Mononuclear cell (primary cell): ENCODE measurements around the gene SAPCD2. TPM values are rescaled to one million over a fixed set of nuclear protein-coding genes. Genes with fewer than 3 reads are reported as not detected.

Source experiments
- H3K27me3 ChIP-seq: 2 replicates; pipeline ENCODE4 v1.6.0; 2011; ENCODE audit warnings: low read length, control low read depth; ENCODE audit not compliant: insufficient read depth
- H3K4me1 ChIP-seq: 2 replicates; pipeline ENCODE4 v1.5.1; 2011; ENCODE audit warnings: mild to moderate bottlenecking, low read length, control low read depth; ENCODE audit not compliant: insufficient read depth
- H3K4me3 ChIP-seq: 2 replicates; pipeline ENCODE4 v1.5.1; 2011; ENCODE audit warnings: mild to moderate bottlenecking, low read length, moderate library complexity
- H3K9me3 ChIP-seq: 2 replicates; pipeline ENCODE4 v1.5.1; 2011; ENCODE audit warnings: low read depth, mild to moderate bottlenecking, control low read depth, low read length
- total RNA-seq: library from RNA; depleted of rRNA; stranded (reverse); fragments of >200 nt; gene quantifications from one replicate; pipeline ENCODE4 v1.2.3, GENCODE V29; 2012

SAPCD2 gene
- total RNA-seq, 1 donor: 3.3 TPM

- Histone ChIP-seq H3K9me3 (no peaks in the 10 kb centered on the region), H3K4me1 (peaks cover 13% of the 10 kb centered on the region), H3K4me3 (no peak overlapping the region), H3K27me3 (no peaks in the 10 kb centered on the region)
Measured at GRCh38 chr9:137110147-137110910, 40.0 kb upstream of the SAPCD2 start.

- peaks cover 6% of the 10 kb centered on the region for H3K4me1 ChIP-seq
- no peaks in the 10 kb centered on the region for H3K9me3 ChIP-seq
- no peaks in the 10 kb centered on the region for H3K27me3 ChIP-seq
- H3K4me3 ChIP-seq: no peak overlapping the region
Measured at GRCh38 chr9:137109250-137110146, 39.1 kb upstream of the SAPCD2 start.

- H3K4me3 ChIP-seq: no peak overlapping the region
- no peaks in the 10 kb centered on the region for H3K9me3 ChIP-seq
- H3K27me3 ChIP-seq: no peaks in the 10 kb centered on the region
- peaks cover 6% of the 10 kb centered on the region for H3K4me1 ChIP-seq
Measured at GRCh38 chr9:137108608-137109249, 38.4 kb upstream of the SAPCD2 start.

- H3K4me1 ChIP-seq: no peaks in the 10 kb centered on the region
- H3K4me3 ChIP-seq: no peak overlapping the region
- H3K27me3 ChIP-seq: no peaks in the 10 kb centered on the region
- H3K9me3 ChIP-seq: no peaks in the 10 kb centered on the region
Measured at GRCh38 chr9:137107982-137108381, 37.6 kb upstream of the SAPCD2 start.

GRCh38 chr9:137107312-137107921 is 37.1 kb upstream of the SAPCD2 start:
- no peaks in the 10 kb centered on the region for H3K27me3 ChIP-seq
- no peaks in the 10 kb centered on the region for H3K4me1 ChIP-seq

GRCh38 chr9:137106662-137107250 is 36.4 kb upstream of the SAPCD2 start:
- H3K9me3 ChIP-seq: no peaks in the 10 kb centered on the region
- no peaks in the 10 kb centered on the region for H3K27me3 ChIP-seq
- no peak overlapping the region for H3K4me3 ChIP-seq
- H3K4me1 ChIP-seq: no peaks in the 10 kb centered on the region

More at GRCh38 chr9:137107312-137107921, 37.1 kb upstream of the SAPCD2 start:
- no peak overlapping the region for H3K4me3 ChIP-seq
- no peaks in the 10 kb centered on the region for H3K9me3 ChIP-seq

GRCh38 chr9:137105814-137106661 is 35.7 kb upstream of the SAPCD2 start:
- Histone ChIP-seq H3K9me3 (no peaks in the 10 kb centered on the region), H3K4me3 (no peak overlapping the region), H3K27me3 (no peaks in the 10 kb centered on the region), H3K4me1 (no peaks in the 10 kb centered on the region)

- no peaks in the 10 kb centered on the region for H3K4me1 ChIP-seq
- no peaks in the 10 kb centered on the region for H3K9me3 ChIP-seq
- H3K4me3 ChIP-seq: no peak overlapping the region
- no peaks in the 10 kb centered on the region for H3K27me3 ChIP-seq
Measured at GRCh38 chr9:137103206-137103999, 33.0 kb upstream of the SAPCD2 start.

- Histone ChIP-seq H3K27me3 (no peaks in the 10 kb centered on the region), H3K9me3 (no peaks in the 10 kb centered on the region), H3K4me1 (peaks cover 15% of the 10 kb centered on the region), H3K4me3 (no peak overlapping the region)
Measured at GRCh38 chr9:137099231-137099630, 28.9 kb upstream of the SAPCD2 start.

- H3K4me3 ChIP-seq: no peak overlapping the region
- H3K27me3 ChIP-seq: no peaks in the 10 kb centered on the region
- H3K4me1 ChIP-seq: peaks cover 15% of the 10 kb centered on the region
- no peaks in the 10 kb centered on the region for H3K9me3 ChIP-seq
Measured at GRCh38 chr9:137097761-137098462, 27.6 kb upstream of the SAPCD2 start.

- no peaks in the 10 kb centered on the region for H3K27me3 ChIP-seq
- H3K4me1 ChIP-seq: peaks cover 15% of the 10 kb centered on the region
- no peak overlapping the region for H3K4me3 ChIP-seq
- no peaks in the 10 kb centered on the region for H3K9me3 ChIP-seq
Measured at GRCh38 chr9:137096785-137097546, 26.6 kb upstream of the SAPCD2 start.
